ENCODE data around the gene OXA1L.

DNA sequence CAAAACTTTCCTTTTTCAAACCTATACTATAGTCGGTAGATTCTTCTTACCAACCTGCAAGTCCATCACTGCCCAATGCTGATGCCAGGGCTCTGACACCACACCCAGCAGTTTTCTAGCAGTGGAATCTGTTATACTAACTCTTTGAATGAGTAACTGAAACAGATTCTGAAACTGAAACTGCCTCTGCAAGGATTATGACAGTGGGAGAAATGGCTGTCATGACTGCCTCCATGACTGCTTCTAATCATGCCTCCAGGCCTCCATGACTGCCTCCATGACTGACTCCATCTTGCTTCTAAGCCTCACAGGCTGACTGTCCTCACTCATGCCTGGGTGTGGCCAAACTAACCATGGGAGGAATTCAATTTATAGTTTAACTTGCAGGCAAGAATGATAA is 29.4 kb upstream of the OXA1L start:
- no peak for TF ChIP-seq POLR2A (IDR thresholded peaks at IDR 0.05)
- TF ChIP-seq, protein P1, sequence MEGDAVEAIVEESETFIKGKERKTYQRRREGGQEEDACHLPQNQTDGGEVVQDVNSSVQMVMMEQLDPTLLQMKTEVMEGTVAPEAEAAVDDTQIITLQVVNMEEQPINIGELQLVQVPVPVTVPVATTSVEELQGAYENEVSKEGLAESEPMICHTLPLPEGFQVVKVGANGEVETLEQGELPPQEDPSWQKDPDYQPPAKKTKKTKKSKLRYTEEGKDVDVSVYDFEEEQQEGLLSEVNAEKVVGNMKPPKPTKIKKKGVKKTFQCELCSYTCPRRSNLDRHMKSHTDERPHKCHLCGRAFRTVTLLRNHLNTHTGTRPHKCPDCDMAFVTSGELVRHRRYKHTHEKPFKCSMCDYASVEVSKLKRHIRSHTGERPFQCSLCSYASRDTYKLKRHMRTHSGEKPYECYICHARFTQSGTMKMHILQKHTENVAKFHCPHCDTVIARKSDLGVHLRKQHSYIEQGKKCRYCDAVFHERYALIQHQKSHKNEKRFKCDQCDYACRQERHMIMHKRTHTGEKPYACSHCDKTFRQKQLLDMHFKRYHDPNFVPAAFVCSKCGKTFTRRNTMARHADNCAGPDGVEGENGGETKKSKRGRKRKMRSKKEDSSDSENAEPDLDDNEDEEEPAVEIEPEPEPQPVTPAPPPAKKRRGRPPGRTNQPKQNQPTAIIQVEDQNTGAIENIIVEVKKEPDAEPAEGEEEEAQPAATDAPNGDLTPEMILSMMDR (IDR thresholded peaks at IDR 0.05): no peak
